ENCODE data around the gene NR1H2.

GRCh38 chr19:50423279-50424113, 47.2 kb downstream of the NR1H2 start:
- TF ChIP-seq CTBP1 (IDR thresholded peaks at IDR 0.05; ENCODE audit: borderline replicate concordance): no peak
- TF ChIP-seq FOXK2 (IDR thresholded peaks at IDR 0.05): no peak
- TF ChIP-seq FOXM1 (IDR thresholded peaks at IDR 0.05; ENCODE audit: borderline replicate concordance): no peak
- TF ChIP-seq ZNF384 (IDR thresholded peaks at IDR 0.05): no peak
- TF ChIP-seq L3MBTL2 (conservative IDR thresholded peaks at IDR 0.05): no peak
